GM12865 (cell line): ENCODE results near the gene SETD2.
"Not testable (repeated sequence)": the region's sequence is repeated elsewhere in the genome, so short reads cannot be mapped to it uniquely, and the experiment has no call there.

ENCODE experiments used
- DNase-seq: peaks from one replicate; pipeline ENCODE4 v3.0.0; 2010; ENCODE audit warnings: low read depth
- H3K4me3 ChIP-seq: 2 replicates; pipeline ENCODE4 v1.5.1; 2011; ENCODE audit warnings: mild to moderate bottlenecking, low read depth, low read length, control low read depth
- TF ChIP-seq, protein P1 (sequence below): IDR thresholded peaks from 2 replicates; pipeline ENCODE4 v1.5.1; 2011; ENCODE audit warnings: low read length, control low read depth, low read depth, inconsistent platforms; ENCODE audit not compliant: insufficient read depth; ENCODE audit errors: missing control alignments

SETD2 gene

DNA sequence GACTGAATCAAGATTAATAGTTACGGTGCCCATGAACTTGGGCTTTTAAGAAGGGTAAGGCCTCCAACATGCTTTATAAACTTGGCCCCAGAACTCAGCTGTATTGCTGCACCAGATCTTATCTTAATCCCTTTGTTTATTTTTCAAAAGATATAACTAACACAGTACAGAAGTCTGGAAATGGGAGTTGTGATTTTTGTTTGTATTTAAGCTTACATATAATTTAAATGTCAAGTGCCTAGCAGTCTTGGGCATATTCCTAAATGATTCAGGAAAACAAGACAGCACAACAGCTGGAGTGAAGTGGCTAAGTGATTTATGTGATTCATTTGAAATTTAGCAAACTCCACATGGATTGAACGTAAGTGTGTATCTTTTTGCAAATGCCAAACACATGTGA is 128.3 kb downstream of the SETD2 start:
- no peak overlapping the region for H3K4me3 ChIP-seq
- TF ChIP-seq, protein P1, sequence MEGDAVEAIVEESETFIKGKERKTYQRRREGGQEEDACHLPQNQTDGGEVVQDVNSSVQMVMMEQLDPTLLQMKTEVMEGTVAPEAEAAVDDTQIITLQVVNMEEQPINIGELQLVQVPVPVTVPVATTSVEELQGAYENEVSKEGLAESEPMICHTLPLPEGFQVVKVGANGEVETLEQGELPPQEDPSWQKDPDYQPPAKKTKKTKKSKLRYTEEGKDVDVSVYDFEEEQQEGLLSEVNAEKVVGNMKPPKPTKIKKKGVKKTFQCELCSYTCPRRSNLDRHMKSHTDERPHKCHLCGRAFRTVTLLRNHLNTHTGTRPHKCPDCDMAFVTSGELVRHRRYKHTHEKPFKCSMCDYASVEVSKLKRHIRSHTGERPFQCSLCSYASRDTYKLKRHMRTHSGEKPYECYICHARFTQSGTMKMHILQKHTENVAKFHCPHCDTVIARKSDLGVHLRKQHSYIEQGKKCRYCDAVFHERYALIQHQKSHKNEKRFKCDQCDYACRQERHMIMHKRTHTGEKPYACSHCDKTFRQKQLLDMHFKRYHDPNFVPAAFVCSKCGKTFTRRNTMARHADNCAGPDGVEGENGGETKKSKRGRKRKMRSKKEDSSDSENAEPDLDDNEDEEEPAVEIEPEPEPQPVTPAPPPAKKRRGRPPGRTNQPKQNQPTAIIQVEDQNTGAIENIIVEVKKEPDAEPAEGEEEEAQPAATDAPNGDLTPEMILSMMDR, result no peak
- no peak for DNase-seq

DNA sequence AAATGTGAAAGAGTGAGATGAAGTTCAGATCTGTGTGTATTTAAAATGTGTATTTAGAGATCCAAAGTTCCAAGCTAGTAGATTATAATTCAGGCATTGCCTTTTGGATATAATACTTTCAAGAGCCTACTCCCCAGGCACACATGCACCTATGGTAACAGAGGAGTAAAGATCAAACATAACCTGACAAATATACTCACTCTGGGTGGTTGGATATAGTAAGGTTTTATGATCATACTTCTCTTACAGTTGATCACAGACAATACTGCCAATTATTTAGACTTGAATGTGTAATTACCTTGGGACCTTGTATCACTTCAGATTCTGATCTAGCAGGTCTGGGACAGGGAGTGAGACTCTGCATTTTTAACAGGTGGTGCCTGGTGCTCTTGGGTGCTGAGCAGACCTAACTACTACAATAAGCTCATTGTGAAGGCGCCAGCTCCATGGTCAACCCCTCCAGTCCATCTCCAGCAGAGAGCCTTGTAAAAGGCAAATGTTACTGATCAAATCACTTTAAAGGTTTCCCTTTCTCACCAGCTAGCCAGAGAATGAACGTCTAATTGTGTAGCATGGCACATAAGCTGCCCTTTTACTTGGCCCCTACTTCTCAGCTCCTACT is 128.9 kb downstream of the SETD2 start:
- H3K4me3 ChIP-seq, result no peak overlapping the region
- DNase-seq, result no peak
- TF ChIP-seq, protein P1, result no peak

DNA sequence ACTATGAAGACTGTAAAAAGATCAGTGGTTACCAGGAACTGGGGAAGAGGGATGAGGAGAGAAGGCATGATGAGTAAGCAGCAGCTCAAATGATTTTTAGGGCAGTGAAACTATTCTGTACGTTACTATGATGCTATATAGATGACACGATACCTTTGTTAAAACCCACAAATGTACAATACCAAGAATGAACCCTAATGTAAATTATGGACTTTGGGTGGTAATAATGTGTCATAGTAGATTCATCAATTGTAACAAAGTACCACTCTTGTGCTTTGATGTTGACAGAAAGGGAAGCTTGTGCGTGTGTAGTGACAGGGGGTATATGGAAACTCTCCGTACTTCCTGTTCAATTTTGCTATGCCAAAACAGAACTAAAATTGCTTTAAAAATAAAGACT is 132.9 kb downstream of the SETD2 start:
- not testable (repeated sequence) for DNase-seq, H3K4me3 ChIP-seq

DNA sequence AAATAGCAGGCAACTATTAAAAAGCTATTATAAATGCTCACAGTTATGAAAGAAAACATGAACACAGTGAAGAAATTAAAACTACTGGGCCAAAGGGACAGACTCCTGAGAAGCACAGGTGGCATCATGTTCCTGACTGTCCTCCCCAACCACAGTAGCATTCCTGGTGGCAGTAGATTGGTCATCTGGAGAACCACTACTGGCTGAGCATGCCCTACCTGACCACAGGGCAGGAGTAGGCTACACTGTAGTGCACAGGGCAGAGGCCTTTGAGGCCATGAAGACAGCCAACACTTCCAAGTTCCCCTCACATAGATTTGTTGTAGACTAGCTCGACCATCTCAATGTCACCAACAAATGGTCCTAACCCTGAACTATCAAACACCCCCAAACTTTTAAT is 135.2 kb downstream of the SETD2 start:
- H3K4me3 ChIP-seq, result no peak overlapping the region
- no peak for DNase-seq
- TF ChIP-seq, protein P1, result no peak

GRCh38 chr3:47028146-47028545 is 135.8 kb downstream of the SETD2 start:
- TF ChIP-seq, protein P1, result no peak
- no peak for DNase-seq
- no peak overlapping the region for H3K4me3 ChIP-seq

- H3K4me3 ChIP-seq, DNase-seq: not testable (repeated sequence)
Measured at GRCh38 chr3:47026432-47026831, 137.5 kb downstream of the SETD2 start.

GRCh38 chr3:47024932-47025331 is 139.0 kb downstream of the SETD2 start:
- TF ChIP-seq, protein P1, result no peak
- H3K4me3 ChIP-seq, result no peak overlapping the region
- no peak for DNase-seq

DNA sequence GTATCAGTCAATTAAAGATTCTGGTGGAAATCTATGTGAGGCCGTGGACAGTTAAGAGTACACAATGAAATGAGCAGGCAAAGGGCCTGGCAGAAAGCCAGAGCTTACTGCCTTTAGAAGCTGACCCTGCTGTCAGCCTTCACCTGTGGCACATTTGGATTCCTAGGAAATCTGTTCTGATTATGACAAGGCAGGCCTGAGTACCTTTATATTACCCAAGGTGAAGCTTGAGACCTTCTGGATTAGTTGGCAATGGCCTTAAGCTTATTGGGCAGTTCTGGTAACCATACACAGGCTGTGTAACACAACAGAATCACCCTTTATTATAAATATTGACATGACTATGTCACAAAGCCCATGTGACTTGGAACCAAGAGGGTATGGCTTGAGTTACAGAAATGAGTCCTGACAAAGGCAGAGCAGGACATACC is 141.3 kb downstream of the SETD2 start:
- H3K4me3 ChIP-seq, result no peak overlapping the region
- TF ChIP-seq, protein P1, result no peak
- DNase-seq, result no peak
